Fibroblast of skin of left biceps (primary cell): ENCODE results near the gene GLIS2.

ENCODE experiments used
- DNase-seq, 2 experiments: peaks; one replicate each; pipeline ENCODE4 v3.0.0-alpha.2; 2013; ENCODE audit warnings: low read depth in 2 of 2

Gene GLIS2

DNA sequence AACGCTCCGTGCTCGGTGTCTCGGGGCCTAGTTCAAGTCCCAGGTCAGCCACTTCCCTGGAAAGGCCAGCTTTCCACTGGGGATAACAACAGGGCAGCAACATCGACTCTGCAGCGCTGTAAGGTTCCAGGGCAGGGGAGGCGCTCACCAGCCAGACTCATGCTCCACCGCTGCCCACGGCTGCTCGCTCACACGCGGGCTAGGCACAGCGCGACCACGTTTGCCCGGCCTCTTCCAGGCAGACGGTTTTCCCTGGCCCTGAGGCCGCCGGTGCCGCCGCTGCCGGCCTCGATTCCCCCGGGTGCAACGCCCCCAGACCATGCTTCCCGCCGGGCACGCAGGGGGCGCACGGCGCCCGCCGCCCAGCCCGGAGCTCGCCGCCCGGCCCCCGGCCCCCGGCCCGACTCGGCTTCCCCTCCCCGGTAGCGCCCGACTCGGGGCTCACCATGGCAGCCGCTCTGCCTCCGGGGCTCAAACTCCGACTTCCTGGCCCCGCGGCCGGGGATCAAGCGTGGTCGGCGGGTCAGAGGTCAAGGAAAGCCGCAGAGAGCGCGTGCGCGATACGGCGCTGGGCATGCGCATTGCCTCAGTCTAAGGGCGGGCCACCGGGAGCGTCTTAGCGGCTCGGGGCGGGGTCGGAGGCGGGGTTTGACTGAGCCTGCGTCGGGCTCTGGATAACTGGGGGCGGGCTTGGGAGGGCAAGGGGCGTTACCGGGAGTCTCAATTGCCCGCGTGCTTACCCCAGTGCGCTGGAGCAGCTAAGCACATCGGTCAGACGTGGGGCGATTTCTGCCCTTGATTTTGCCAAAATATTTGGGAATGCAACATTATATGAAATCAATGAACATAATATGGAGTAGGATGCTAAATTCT lies 35.2 kb downstream of the GLIS2 start, which contains the start of gene PAM16:
Gene PAM16, minus strand, starts transcription at position 535 of the 873 bp plus-strand sequence. Its CDS starts 87 bp downstream, at position 448.
- peak; percentile 73 to 77 for DNase-seq

DNA sequence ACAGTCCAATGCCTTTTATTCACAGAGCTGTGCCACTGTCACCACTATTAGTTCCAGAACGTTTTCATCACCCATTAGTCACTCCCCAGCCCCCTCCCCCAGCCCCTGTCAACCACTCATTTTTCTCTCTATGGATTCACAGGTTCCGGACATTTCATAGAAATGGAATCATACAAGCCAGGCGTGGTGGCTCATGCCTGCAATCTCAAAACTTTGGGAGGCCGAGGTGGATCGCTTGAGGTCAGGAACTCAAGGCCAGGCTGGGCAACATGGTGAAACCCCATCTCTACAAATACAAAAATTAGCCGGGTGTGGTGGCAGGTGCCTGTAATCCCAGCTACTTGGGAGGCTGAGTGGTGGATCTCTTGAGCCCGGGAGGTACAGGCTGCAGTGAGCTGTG lies 36.0 kb downstream of the GLIS2 start:
- DNase-seq = no peak

DNA sequence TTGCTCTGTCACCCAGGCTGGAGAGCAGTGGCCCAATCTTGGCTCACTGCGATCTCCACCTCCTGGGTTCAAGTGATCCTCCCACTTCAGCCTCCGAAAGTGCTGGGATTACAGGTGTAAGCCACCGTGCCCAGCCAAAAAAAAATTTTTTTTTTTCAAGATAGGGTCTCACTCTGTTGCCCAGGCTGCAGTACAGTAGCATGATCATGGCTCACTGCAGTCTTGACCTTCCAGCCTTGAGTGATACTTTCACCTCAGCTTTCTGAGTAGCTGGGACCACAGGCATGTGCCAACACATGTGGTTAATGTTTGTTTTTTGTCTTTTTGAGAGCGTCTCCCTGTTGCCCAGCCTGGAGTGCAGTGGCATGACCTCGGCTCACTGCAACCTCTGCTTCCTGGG lies 37.0 kb downstream of the GLIS2 start:
- no peak for DNase-seq

DNA sequence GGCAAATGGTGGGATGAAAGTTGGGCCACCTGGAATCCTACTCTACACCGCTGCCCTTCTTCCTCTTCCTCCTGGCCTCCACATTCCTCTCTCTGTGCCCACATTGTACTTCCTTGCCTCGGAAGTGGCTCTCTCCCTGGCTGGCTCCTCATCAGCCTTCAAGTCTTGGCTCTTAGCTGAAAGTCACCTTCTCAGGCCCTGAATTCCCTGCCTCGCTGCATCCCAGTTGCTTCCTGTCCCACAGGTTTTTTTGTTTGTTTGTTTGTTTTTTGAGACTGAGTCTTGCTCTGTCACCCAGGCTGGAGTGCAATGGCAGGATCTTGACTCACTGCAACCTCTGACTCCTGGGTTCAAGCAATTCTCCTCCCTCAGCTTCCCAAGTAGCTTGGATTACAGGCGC lies 37.8 kb downstream of the GLIS2 start:
- DNase-seq = no peak

DNA sequence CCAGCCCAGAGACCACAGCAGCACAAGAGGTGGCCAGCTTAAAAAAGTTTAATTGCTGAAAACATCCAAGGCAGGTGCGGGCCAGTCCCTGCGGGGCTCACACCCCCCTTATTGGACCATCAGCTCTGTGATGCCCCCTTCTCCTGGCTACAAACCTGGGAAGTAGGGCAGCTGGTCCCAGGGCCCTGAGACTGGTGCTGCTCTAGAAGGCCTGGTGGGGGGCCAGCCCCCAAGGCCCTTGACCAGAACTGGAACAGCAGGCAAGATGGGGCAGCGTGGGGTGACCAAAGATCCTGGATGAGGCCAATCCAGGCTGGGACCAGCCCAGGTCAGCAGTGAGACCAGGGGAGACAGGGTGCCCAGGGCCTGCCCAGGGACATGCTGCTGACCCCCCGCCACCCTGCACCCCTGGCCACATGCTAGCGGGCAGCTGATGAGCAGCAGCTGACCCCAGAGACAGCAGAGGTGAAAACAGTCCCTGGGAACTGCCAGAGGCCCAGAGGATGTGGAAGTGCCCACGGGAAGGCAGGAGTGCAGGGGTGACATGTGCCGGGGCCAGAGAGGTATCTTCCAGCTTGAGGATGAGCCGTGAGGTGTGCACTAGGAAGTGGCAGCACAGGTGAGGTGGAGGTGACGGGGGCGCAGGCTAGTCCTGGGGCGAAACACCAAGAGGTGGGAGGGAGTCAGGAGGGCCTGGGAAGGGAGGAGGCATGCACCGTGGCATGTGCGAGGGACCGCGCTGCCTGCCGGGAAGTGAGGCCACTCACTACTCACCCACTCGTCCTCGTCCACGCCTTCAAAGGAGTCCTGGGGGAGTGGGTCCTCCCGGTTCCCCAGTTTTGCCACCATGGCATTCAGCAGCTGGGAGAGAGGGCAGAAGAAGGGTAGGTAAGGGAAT lies 38.9 kb downstream of the GLIS2 start:
- no peak for DNase-seq

DNA sequence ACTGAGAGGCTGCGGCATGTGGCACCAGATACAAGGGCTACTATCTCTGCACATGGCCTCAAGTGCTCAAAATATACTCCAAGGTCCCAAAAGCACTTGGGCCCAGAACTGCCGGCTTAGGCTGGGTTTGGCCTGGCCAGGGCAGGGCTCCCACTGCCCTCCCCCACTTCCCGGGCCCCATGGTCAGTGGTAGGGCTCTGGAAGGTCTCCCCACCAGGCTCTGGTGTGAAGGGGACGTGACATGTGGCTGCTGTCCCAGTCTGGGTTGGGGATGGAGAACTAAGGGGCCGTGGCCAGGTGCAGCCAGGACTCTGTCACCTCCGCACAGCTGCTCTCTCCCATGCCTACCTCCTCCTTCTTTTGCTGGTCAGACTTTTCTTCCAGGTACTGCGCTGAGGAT lies 41.0 kb downstream of the GLIS2 start:
- DNase-seq = no peak

DNA sequence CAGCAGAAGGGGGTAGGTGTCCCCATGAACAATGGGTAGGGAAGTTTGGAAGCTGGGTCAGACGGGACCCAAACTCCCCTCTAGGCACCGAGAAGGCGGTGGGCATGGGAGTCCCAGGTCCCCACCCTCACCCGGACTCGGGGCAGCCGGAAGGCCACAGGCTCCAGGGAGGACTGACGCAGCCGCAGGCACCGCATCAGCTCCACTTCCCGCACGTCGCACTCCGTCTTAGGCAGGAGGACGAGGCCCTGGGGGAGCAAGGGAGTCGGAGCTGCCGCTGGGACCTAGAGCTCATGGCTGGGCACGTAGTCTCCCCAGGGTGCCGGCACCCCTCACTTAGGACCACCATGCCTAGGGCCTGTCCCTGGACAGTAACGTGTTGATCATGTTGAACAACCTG lies 42.4 kb downstream of the GLIS2 start:
- DNase-seq = no peak

DNA sequence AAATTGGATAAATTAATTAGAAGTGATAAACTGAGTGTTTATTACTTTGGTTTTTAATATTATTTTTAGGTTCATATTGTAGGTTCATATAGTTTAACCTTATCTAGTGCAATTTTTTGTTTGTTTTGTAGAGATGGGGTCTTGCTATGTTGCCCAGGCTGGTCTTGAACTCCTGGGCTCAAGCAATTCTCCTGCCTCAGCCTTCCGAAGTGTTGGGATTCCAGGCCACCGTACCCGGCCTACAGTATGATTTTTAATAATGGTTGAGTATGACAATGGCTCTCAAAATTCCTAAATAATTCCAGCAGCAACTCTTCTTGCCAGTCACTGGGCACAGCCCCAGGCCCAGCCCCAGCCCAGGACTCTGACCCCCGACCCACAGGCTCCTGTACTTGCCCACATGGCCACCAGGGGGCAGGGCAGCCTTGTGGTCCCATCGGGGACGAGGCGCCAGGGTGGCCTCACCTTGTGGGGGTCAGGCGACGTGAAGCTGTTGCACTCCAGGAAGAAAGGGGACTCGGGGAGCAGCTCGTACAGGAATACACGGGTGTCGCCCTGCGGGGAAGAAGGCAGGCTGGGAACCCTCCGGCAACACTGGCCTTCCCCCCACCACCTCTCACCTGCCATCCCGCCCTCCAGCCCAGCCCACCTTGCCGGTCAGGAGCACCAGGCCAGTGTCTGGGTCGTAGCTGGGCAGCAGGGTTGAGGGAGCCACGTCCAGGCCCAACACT lies 43.1 kb downstream of the GLIS2 start:
- DNase-seq = no peak

DNA sequence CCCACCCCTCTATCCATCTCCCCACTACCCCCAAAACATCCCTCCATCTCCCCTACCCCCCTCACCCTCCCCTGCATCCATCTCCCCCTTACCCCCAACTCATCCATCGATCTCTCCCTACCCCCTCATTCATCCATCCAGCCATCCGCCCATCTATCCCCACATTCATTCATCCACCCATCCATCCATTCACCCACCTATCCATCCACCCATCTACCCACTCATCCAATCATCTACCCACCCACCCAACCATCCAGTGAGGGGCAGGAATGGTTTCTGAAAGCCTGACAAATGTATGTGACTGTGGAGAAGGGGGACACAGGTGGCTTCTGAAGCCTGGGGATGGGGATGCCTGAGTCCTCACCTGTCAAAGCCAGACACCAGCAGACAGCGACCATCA lies 44.0 kb downstream of the GLIS2 start:
- no peak for DNase-seq

DNA sequence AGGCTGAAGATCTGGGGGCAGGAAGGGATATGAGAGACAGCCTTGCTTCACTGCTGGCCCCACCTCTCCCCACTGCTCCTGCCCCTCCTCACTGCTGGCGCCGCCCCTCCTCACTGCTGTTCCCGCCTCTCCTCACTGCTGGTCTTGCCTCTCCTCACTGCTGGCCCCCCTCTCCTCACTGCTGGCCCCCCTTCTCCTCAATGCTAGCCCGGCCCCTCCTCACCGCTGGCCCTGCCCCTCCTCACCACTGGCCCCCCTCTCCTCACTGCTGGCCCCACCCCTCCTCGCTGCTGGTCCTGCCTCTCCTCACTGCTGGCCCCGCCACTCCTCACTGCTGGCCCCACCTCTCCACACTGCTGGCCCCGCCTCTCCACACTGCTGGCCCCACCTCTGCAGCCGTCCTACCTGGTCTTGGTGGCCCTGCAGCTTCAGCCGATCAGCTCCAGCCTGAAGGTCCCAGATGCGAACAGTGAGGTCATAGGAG lies 44.7 kb downstream of the GLIS2 start:
- DNase-seq = no peak

DNA sequence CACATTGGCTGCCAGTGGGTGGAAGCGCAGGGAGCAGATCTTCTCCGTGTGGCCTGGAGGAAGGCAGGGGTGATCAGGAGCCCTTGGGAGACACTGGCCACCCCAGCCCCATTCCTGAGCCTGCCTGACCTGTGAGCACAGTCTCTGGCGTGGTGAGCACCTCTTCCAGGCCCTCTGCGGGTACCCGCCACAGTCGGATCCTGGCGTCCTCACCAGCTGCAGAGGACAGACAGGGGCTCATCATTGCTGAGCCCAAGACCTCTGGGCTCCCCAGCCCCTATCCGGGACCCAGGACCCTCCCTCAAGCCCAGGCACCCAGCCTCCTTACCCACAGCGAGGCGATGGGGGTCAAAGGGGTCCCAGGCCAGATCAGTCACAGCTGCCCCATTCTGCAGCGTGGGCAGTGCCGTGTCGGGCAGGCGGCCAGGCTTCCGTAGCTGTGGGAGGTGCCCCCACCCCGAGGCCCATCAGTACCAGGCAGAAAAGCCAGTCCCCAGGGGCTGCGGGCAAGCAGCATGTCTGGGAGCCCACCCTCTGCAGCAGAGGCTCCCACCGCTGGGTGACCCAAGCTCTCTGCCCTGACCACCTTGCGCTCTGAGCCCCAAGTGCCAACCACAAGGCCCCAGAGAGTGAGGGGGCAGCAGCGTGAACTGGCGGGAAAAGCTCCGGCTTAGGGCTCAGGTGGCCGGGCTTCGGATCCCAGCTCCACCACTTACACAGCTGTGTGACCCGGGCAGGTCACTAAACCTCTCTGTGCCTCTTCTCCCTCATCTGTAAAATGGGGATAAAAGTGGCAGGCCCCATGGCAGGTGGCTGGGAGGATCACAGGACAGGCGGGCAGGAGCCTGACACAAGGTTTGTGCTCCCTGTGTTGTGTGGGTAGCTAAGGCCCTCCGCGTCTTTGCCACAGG lies 45.4 kb downstream of the GLIS2 start:
- no peak for DNase-seq

DNA sequence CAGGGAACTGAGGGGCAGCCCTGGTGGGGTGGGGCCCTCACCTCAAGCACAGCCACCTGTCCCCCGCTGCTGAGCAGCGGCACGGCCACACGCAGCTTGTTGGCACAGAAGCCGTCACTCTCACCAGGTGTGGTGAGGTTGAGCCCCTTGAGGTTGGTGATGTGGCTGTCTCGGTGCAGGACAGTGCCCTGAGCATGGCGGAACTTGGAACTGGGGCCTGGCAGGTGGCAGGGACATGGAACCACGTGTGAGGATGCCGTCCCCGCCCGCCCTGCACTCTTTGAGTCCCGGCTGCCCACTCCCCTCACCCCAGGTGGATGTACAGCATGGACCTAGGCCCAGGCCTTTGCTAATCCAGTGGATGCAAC lies 46.1 kb downstream of the GLIS2 start:
- DNase-seq = no peak

DNA sequence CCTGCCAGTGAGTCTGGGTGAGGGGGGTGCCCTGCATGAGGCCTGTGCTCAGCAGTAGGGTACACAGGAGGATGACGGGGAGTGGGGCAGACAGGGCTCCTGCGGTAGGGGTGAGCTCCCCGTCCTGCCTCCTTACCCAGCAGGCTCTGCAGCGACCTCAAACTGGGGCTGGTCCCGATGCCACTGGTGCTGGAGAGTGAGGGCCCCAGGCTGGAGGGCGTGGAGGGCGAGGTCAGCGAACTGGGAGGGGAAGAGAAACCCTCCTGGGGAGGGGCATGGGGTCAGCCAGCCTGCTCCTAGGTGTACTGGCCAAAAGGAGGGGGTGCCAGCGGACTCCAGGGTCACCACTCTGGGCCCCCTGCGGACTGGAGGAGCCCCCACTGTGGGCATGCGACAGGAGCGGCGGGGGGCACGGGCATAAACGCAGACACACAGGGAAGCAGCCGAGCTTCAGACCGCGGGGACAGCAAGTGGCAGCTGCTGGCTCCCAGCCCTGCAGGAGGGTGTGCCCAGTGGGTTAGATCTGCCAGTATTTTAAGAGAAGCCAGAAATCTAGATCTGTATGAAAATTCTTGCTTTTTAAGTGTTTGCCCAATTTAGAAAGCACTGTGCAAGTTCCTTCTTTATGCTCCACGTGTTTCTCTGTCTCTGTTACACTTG lies 46.7 kb downstream of the GLIS2 start:
- DNase-seq = no peak

DNA sequence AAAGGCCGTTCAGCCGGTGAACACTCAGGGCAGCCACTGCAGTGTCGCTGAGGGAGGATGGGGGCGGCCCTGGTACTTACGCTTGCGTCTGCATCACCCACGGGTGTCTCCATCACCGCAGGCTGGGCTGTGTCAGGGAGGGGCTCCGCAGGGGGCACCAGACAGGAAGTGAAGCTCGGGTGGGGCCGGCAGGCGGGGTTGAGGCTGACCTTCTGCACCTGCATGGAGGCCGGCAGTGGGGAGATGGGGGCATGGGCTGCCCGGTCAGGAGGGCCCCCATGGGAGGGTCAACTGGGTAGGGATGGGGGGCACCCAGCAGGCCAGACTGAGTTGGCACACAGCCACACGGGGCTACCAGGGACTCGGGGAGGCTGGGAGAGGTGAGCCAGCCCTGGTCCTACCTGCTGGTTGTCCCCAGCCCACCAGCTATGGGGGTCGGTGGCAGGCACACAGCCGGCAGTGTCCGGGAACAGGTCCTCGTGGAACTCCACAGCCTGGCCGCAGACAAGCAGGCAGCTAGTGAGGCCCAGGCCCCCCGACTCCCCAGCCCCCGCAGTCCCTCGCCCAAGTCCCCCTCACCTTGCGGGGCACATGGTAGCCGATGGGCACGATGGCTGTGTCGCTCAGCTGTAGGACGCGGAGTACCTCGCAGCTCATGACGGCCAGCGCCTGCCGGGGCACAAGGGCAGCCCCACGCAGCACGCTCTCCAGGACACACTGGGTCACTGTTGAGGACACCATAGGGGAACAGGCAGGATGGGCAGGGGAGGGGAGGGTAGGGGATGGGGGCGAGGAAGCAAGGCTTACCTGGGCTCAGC lies 48.5 kb downstream of the GLIS2 start:
- DNase-seq = no peak

DNA sequence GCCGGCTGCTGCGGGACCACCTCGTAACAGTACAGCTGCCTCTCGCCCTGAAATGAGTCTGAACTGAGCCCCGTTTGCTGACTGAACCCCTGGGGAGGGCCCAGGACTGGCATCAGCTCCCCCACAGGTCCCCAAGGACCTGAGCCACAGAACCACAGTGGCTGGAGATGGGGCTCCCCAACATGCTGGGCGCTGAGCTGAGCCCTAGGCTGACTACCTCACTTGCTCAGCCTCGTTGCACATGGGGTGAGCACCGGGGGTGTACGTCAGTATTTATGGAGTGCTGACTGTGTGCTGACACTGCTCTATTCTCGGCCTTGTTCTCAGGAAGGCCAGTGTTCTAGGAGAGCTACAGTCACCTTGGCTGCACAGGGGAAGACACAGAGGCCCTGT lies 49.1 kb downstream of the GLIS2 start:
- no peak for DNase-seq

DNA sequence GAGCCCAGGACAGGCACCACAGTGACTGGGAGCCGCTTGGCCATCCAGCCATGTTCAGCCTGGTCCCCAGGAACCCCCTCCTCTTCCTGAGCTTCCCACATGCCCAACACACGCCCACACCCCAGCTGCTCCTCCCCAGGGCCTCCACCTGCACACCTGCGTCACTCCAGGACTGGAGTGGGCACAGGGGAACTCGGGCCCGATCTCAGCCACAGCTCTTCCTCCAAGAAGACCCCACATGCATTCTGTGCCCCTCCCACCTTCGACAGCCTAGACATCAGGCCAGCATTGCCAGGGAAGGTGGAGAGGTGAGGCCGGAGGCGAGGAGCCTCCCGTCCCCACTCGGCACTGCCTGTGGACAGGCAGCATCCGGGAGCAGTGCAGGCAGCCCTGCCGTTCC lies 49.7 kb downstream of the GLIS2 start:
- DNase-seq = no peak

DNA sequence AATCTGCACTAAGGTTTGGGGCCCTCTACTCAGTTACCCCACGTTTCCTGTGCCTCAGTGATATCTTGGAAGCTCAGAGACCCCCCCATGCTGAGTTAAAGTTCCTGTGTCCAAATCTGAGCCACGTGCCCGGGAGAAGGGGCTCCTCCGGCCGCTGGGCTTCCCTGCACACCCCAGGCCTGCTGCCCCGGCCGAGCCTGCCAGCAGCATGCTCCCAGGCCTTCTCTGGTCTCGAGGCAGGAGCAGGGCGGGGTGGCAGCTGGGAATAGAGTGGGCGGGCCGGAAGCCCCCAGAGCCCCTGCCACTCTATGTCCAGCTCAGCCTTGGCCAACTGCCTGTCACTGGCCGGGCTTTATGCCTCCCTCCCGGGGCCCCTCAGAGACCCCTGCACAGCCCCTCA lies 50.1 kb downstream of the GLIS2 start:
- no peak for DNase-seq

DNA sequence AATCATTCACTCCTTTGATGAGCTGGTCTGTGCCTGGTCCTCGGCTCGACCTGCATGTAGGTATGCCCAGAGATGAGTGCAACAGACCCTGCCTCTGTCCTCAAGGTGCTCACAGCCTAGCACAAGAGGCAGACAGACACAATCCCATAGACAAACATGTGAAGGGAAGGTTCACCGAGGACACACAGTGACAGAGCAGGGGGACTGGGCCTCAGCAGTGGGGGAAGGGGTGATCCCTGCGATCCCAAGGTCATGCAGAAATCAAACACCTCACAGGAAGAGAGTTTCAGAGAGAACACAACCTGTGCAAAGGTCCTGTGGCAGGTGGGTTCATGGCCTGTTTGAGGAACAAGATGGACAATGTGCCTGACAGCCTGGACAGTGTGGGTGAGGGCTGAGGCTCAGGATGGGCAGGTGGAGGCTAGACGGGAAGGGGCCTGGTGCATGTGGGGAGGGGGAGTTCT lies 51.6 kb downstream of the GLIS2 start:
- no peak for DNase-seq

DNA sequence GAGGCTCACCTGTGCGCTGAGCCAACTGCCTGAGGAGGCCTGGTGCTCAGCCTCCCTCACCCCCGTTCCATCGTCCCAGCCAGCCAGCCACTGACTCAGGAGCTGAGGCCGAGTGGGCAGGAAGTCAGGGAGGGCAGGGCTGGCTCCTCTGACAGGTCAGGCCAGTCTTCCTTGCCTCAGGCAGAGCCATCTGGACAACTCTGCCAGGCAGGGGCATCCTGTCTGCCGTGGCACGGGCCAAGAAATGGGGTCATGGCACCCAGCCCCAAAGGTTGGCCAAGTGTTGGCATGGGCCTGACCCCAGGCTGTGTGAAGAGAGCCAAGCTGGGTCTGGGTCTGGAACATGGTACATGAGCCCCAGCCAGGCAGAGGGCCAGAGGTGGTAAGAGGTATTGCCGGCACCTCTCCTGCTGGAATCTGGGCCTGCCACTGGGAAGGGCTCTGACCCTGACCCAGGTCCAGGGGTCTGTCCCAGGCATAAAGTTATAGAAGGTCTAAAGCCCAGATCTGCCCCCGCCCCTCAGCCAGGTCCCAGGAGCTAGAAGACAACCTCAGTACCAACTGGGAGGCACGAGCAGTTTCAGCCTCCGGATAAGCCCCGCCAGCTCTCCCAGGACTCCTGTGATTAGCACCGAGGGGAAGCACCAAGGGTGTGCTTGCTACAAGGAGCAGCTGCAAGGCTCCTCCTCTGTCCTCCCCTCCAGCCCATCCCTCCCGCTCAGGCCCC lies 53.3 kb downstream of the GLIS2 start:
- no peak for DNase-seq
